Bone marrow (tissue), 2 donors: Measurements from ENCODE around the gene TAS2R60.

Source experiments
- DNase-seq, 2 donors: peaks; one replicate each; lab custom pipeline; 2025; lab: John Stamatoyannopoulos, UW

Gene TAS2R60

GRCh38 chr7:143477501-143478150 lies 34.4 kb downstream of the TAS2R60 start, which contains the start of gene TAS2R41:
Gene TAS2R41 (plus strand): TSS chr7:143477873. CDS start chr7:143477873, 0 bp downstream.
- no peak for DNase-seq

GRCh38 chr7:143479055-143479766 lies 36.0 kb downstream of the TAS2R60 start:
- DNase-seq: no peak

GRCh38 chr7:143480501-143480900 lies 37.2 kb downstream of the TAS2R60 start:
- DNase-seq: no peak

GRCh38 chr7:143484119-143484518 lies 40.9 kb downstream of the TAS2R60 start:
- DNase-seq: no peak

GRCh38 chr7:143485094-143485493 lies 41.8 kb downstream of the TAS2R60 start:
- DNase-seq: peak in 1 of 2 donors; percentile 23

- no peak for DNase-seq
Observed at GRCh38 chr7:143485500-143485899, 42.2 kb downstream of the TAS2R60 start.

- DNase-seq: peak in 1 of 2 donors; percentile 9
Observed at GRCh38 chr7:143486266-143486665, 43.0 kb downstream of the TAS2R60 start.

- no peak for DNase-seq
Observed at GRCh38 chr7:143487061-143487460, 43.8 kb downstream of the TAS2R60 start.

GRCh38 chr7:143487566-143487965 lies 44.3 kb downstream of the TAS2R60 start:
- peak; percentile 9 to 36 for DNase-seq

GRCh38 chr7:143490717-143491306 lies 47.6 kb downstream of the TAS2R60 start:
- DNase-seq: peak in 1 of 2 donors; percentile 41

- DNase-seq: peak in 1 of 2 donors; percentile 85
Observed at GRCh38 chr7:143492043-143492471, 48.8 kb downstream of the TAS2R60 start.

GRCh38 chr7:143492799-143493739 lies 49.8 kb downstream of the TAS2R60 start:
- no peak for DNase-seq

GRCh38 chr7:143493751-143494150 lies 50.5 kb downstream of the TAS2R60 start:
- no peak for DNase-seq
